Activated naive CD4-positive, alpha-beta T cell treated with anti-CD3 and anti-CD28 coated beads, Interleukin-2, amount 50 U/mL, for 72 hours (primary cell): ENCODE results near the gene TMEM134. TPM values are rescaled to one million over a fixed set of nuclear protein-coding genes. Genes with fewer than 3 reads are reported as not detected.
"Not testable (repeated sequence)": the region's sequence is repeated elsewhere in the genome, so short reads cannot be mapped to it uniquely, and the experiment has no call there.

Experiments
- ATAC-seq, 2 donors: fragments of 150-1000 bp; cut with Tn5 transposase; 2 replicates each; pipeline ENCODE4 v1.10.0; 2021; ENCODE audit warnings: mild to moderate bottlenecking in 2 of 2, moderate library complexity in 2 of 2
- DNase-seq, 2 donors: peaks; one replicate each; pipeline ENCODE4 v3.0.0; 2021 to 2022; ENCODE audit warnings: low spot score in 2 of 2
- H3K27ac Mint-ChIP-seq, 2 donors: one replicate each; pipeline ENCODE4 v1.8.0; 2022; ENCODE audit warnings: mild to moderate bottlenecking in 2 of 2, mixed read lengths in 2 of 2
- H3K36me3 Mint-ChIP-seq, 2 donors: one replicate each; pipeline ENCODE4 v1.8.0; 2022; ENCODE audit warnings: mixed read lengths in 2 of 2
- H3K9me3 Mint-ChIP-seq, 2 donors: one replicate each; pipeline ENCODE4 v1.8.0; 2022; ENCODE audit warnings: mixed read lengths in 2 of 2
- total RNA-seq, 2 donors: library from RNA; stranded (reverse); gene quantifications; one replicate each; pipeline ENCODE4 v1.2.3, GENCODE V29; 2022

The TMEM134 gene
- total RNA-seq, 2 donors from 2014 or later = 39.1 to 77.9 TPM

DNA sequence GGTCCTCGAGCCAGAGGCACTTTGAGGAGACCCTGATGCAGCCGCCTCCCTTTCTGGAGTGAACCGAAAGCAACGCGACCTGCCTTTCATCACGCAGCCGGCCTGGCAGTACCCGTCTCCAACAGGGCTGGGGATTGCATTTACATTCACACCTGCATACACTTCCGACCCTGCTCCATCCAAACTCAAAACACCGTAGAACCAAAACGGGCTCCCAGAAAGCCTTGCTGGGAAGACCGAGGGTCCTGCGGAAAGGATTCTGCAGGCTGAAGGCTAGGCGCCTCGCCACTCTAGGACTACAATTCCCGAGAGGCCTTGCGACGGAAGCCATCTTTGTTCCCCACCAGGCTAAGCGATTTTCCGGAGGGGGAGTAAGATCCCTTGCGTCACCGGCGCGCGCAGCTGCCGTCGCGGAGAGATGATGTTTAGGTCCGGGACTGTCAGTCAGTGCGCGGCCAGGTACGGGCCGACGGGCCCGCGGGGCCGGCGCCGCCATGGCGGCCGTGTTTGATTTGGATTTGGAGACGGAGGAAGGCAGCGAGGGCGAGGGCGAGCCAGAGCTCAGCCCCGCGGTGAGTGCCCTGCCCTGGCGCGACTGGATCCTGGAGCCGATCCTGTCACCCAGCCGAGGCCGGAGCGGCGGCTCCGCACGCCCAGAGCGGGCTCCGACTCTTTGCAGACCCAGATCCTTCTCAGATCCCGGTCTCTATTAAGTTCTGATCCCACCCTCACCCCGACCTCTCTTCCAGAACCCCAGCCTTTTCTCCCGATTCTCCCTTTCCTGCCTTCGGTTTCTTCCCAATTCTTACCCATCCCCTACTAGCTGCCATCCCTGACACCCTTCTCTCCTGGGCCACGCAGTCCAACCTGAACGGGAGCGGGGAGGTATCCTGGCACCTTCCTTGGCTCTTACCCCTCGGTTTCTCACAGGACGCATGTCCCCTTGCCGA lies 40.7 kb downstream of the TMEM134 start, which contains the start of gene RPS6KB2:
Gene RPS6KB2 (plus strand): TSS at position 443 of the 950 bp plus-strand sequence. CDS start 52 bp downstream, at position 495.
- peak within 1 kb of the TSS; percentile 92 to 97 for H3K27ac Mint-ChIP-seq
- no peaks in the 10 kb centered on the region for H3K9me3 Mint-ChIP-seq
- H3K36me3 Mint-ChIP-seq = peaks cover 0 to 20% of the 10 kb centered on the region in 2 donors
- ATAC-seq (peak; percentile 93 to 95), DNase-seq (peak; percentile 98 to 99)

- not testable (repeated sequence) for H3K9me3 Mint-ChIP-seq, DNase-seq
- ATAC-seq = peak in 1 of 2 donors; percentile 13
- peak overlapping the region; percentile 89 to 92 for H3K27ac Mint-ChIP-seq
- peaks cover 0 to 20% of the 10 kb centered on the region in 2 donors for H3K36me3 Mint-ChIP-seq
Observed at GRCh38 chr11:67427364-67427859, 41.6 kb downstream of the TMEM134 start.

DNA sequence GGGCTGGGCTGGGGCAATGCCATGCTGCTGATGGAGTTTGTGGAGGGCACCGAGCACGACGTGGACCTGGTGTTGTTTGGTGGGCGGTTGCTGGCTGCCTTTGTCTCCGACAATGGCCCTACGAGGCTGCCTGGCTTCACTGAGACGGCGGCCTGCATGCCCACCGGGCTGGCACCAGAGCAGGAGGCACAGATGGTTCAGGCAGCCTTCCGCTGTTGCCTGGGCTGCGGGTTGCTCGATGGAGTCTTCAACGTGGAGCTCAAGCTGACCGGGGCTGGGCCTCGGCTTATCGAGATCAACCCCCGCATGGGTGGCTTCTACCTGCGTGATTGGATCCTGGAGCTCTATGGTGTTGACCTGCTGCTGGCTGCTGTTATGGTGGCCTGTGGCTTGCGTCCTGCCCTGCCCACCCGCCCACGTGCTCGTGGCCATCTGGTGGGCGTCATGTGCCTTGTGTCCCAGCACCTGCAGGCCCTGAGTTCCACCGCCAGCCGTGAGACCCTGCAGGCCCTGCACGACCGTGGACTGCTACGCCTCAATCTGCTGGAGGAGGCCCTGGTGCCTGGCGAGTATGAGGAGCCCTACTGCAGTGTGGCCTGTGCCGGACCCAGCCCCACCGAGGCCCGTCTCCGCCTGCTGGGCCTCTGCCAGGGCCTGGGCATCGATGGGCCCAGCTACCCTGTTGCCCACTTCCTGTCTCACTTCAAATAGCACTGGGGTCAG lies 45.0 kb downstream of the TMEM134 start:
- Mint-ChIP-seq H3K36me3 (peaks cover 0 to 13% of the 10 kb centered on the region in 2 donors), H3K9me3 (no peaks in the 10 kb centered on the region), H3K27ac (no peak overlapping the region)
- ATAC-seq (no peak), DNase-seq (no peak)

DNA sequence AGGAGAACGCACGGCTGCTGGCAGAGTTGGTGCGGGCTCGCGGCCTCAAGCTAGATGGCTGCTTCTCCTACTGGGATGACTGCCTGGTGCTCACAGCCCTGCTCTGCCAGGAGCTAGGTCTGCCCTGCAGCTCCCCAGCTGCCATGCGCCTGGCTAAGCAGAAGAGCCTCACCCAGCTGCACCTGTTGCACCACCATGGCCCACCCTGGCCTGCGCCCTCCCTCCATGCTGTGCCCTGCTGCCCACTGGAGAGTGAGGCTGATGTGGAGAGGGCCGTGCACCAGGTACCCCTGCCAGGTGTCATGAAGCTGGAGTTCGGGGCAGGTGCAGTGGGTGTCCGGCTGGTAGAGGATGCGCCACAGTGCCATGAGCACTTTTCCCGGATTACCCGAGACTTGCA lies 45.6 kb downstream of the TMEM134 start:
- peaks cover 0 to 7% of the 10 kb centered on the region in 2 donors for H3K36me3 Mint-ChIP-seq
- no peak for DNase-seq
- no peak overlapping the region for H3K27ac Mint-ChIP-seq
- no peak for ATAC-seq
- H3K9me3 Mint-ChIP-seq = no peaks in the 10 kb centered on the region

- Mint-ChIP-seq H3K9me3 (no peaks in the 10 kb centered on the region), H3K27ac (no peak overlapping the region), H3K36me3 (peaks cover 0 to 3% of the 10 kb centered on the region in 2 donors)
- DNase-seq = no peak
- ATAC-seq = no peak
Observed at GRCh38 chr11:67422891-67423290, 46.2 kb downstream of the TMEM134 start.

- no peak for ATAC-seq
- Mint-ChIP-seq H3K9me3 (no peaks in the 10 kb centered on the region), H3K36me3 (no peaks in the 10 kb centered on the region), H3K27ac (peak overlapping the region; percentile 65 to 81)
- no peak for DNase-seq
Observed at GRCh38 chr11:67421430-67422031, 47.5 kb downstream of the TMEM134 start.

GRCh38 chr11:67420646-67421429 lies 48.2 kb downstream of the TMEM134 start:
- Mint-ChIP-seq H3K27ac (peak overlapping the region; percentile 69 to 81), H3K36me3 (no peaks in the 10 kb centered on the region)
- DNase-seq = peak; percentile 95 to 100

GRCh38 chr11:67420147-67420645 lies 48.9 kb downstream of the TMEM134 start:
- Mint-ChIP-seq H3K9me3 (no peaks in the 10 kb centered on the region), H3K36me3 (no peaks in the 10 kb centered on the region), H3K27ac (peak overlapping the region in 1 of 2 donors; percentile 69)
- ATAC-seq (no peak), DNase-seq (no peak)

More at GRCh38 chr11:67420646-67421429, 48.2 kb downstream of the TMEM134 start:
- ATAC-seq = peak; percentile 93 to 94
- H3K9me3 Mint-ChIP-seq = no peaks in the 10 kb centered on the region

DNA sequence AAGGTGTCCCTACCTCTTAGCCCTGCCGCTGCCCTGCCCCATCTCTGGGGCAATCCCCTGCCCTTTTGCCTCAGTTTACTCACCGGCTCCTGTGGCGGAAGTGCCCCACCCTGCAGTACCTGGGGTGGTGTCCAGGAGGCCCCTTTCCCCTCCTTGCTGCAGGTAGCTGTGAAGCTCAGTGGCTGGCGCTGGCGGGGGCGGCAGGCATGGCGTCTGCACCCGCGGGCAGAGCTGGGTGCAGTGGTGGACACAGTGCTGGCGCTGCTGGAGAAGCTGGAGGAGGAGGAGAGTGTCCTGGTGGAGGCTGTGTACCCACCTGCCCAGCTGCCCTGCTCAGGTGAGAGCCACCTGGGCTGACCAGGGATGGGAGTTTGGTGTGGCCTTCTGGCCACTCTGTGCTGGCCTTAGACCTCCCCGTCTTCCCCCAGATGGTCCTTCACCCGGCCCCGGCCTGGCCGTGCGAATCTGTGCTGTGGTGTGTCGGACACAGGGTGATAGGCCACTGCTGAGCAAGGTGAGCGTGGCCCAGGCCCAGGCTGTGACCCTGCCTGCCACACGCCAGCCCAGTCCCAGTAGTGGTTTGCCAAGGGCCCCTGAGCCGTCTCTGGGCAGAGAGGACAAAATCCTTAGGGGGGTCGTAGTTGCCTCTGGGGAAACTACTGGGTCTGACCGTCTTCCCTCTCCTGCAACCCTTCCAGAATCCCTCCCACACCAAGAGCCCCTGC lies 49.6 kb downstream of the TMEM134 start:
- ATAC-seq (no peak), DNase-seq (no peak)
- H3K27ac Mint-ChIP-seq = peak overlapping the region; percentile 36 to 73
- no peaks in the 10 kb centered on the region for H3K9me3 Mint-ChIP-seq
- H3K36me3 Mint-ChIP-seq = no peaks in the 10 kb centered on the region

- Mint-ChIP-seq H3K36me3 (no peaks in the 10 kb centered on the region), H3K9me3 (no peaks in the 10 kb centered on the region), H3K27ac (peak overlapping the region in 1 of 2 donors; percentile 73)
- ATAC-seq = no peak
- peak in 1 of 2 donors; percentile 31 for DNase-seq
Observed at GRCh38 chr11:67418476-67419281, 50.4 kb downstream of the TMEM134 start.

DNA sequence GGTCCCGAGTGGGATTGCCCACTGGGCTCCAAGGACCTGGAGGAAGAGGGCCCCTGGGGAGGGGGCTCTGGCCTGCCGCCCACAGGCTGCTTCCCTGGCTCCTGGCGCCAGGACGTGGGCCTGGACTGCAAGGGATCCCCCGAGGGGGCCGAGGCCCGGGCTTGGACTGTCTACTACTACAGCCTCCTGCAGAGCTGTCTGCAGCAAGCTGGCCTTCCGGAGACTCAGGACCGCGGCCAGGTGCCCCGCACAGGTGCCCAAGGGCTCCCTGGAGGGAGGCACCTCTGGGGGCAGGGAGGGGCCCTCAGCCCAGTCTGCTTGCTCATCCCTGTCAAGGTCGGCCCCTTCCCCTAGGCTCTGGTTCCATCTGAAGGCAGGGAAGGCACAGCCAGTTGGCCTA lies 51.6 kb downstream of the TMEM134 start:
- H3K27ac Mint-ChIP-seq = no peak overlapping the region
- DNase-seq = no peak
- H3K9me3 Mint-ChIP-seq = no peaks in the 10 kb centered on the region
- no peak for ATAC-seq
- no peaks in the 10 kb centered on the region for H3K36me3 Mint-ChIP-seq

DNA sequence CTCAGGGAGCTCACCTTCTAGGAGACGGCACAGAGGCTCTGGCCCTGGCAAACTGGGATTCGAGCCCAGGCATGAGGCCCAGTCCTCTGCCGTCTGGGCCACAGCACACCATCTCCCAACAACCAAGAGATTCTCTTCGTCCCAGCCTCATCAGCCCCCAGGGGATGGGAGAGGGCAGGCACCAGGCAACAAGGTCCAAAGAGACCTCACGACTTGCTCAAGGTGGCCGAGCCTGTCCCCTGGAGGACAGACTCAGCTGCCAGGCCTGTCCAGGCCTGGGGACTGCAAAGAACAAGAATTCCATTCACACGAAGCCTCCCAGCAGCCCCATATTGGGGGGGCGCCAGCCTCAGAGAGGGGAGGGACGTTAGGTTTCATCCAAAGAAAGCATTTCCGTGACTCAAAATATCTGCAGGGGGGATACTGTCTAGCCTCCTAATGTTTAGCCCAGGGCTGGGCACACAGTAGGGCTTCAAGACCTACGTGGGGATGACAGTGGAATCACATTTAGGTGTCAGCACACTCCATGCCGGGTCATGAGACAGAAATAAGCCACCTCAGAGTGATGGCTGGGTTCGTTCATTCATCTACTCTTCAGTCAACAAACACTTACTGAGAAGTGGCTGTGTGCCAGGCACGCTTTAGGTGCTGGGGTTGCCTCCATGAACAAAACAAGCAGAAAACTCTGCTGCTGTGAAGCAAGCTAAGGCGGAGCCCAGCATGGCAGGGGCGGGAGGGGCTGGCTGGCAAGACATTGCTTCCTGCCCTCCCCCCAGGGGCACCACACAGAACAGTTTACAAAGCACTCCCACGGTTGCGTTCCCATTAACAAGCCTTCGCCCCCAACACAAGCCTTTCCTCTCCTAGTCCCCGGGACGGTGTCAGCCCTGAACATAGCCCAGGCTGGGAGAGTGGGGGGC lies 52.4 kb downstream of the TMEM134 start:
- ATAC-seq = no peak
- H3K27ac Mint-ChIP-seq = peak overlapping the region in 1 of 2 donors; percentile 53

DNA sequence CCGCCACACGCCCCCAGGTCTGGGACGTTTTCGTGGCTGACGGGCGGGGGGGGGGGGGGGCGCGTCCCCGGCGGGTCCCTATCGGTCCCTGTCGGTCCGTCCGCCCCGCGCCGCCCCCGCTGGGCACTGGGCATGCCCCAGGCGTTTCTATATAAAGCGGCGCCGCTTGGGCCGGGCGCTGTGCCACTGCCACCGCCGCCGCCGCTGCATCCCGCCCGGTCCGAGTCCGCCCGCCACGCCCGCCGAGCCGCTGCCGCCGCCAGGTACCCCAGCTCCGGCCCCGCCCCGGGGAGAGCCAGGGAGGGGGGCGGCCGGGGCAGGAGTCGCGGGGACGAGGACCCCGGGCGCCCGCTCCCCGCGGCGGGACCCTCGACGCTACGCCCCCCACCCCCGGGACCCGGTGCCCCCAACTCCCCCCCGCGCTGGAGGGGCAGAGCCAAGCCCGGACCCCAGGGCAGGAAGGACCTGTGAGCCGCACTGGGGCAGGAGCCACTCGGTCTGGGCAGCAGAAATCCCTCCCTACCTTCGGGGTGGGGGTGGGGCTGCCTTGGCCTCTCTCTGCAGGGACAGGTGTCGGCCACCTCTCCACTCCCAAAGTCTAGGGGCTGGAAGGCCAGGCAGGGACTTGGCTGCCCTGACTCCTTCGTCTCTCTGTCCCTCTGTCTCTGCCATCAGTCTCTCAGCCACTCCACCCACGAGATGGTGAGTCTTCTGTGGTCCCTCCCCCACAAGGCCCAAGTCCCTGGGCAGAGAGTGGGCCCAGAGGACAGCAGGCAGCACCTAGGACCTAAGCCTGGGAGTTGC lies 53.3 kb downstream of the TMEM134 start, which contains the start of gene CARNS1:
Gene CARNS1 (plus strand): TSS at position 178 of the 804 bp plus-strand sequence. CDS start 522 bp downstream, at position 700.
- Mint-ChIP-seq H3K27ac (peak within 1 kb of the TSS; percentile 40 to 53), H3K9me3 (no peaks in the 10 kb centered on the region), H3K36me3 (no peaks in the 10 kb centered on the region)
- DNase-seq (peak in 1 of 2 donors; percentile 26), ATAC-seq (peak in 1 of 2 donors; percentile 9)

More for the DNA sequence above, 52.4 kb downstream of the TMEM134 start:
- peak in 1 of 2 donors; percentile 36 for DNase-seq
- Mint-ChIP-seq H3K36me3 (no peaks in the 10 kb centered on the region), H3K9me3 (no peaks in the 10 kb centered on the region)
